GM18951 (cell line): ENCODE data around the gene CRISP3.

Source experiments
- POLR2A ChIP-seq: IDR thresholded peaks from 4 replicates; pipeline ENCODE4 v1.6.1; 2011; ENCODE audit warnings: mild to moderate bottlenecking; ENCODE audit not compliant: insufficient read length, insufficient read depth; ENCODE audit errors: extremely low read depth
- in situ Hi-C: fragments of 300-500 bp; cut with MboI; formaldehyde crosslinking; loops from one replicate; pipeline ENCODE4 v1.12.0; 2022; ENCODE audit warnings: low sequenced_read_pairs, mixed read lengths, inconsistent platforms; ENCODE audit not compliant: unreplicated experiment

Gene CRISP3, protein sequence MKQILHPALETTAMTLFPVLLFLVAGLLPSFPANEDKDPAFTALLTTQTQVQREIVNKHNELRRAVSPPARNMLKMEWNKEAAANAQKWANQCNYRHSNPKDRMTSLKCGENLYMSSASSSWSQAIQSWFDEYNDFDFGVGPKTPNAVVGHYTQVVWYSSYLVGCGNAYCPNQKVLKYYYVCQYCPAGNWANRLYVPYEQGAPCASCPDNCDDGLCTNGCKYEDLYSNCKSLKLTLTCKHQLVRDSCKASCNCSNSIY

DNA sequence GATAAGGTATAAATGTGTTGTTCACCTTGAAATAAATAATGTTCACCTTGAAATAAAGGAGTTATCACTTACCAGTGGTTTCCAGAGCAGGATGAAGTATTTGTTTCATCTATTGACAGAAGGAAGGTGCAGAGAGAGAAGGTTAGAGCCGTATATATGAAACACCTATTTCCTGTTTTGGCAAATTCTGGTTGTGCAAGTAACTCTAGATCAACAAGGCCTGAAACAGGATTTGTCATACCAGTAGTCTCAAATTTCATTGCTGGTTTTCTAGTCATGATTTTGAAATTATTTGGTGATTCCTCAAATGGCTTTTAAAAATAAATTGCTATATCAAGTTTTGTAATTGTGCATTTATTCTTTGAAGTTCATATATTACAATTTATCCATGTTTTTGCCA is at the start of gene CRISP3:
Gene CRISP3, minus strand, starts transcription at position 130 of the 400 bp plus-strand sequence. Its CDS starts 21 bp downstream, at position 109.
- TF ChIP-seq POLR2A: no peak
- in situ Hi-C loops: loop anchor here (10.0 kb wide), 1 partner anchor 91 kb away; no protein-coding TSS in a partner anchor

DNA sequence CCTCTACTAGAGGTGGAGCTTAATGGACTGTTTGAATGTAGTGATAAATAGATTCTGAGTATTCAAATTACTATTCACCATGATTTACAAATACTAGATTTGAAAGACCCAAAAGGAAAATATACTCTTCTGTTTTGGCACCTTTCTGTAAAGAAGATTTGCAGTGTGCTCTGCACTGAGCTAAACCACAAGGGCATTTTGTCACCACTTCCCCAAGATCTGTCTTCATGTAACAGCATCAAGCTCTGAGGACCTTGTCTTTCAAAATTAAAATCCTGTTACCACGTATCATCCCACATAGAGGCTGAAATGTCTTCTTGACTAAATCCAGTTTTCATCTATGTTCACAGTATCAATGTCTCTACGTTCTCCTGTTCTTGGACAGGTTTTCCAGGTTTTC is 46.2 kb upstream of the CRISP3 start:
- TF ChIP-seq POLR2A: no peak
- in situ Hi-C loops: no loop called here

DNA sequence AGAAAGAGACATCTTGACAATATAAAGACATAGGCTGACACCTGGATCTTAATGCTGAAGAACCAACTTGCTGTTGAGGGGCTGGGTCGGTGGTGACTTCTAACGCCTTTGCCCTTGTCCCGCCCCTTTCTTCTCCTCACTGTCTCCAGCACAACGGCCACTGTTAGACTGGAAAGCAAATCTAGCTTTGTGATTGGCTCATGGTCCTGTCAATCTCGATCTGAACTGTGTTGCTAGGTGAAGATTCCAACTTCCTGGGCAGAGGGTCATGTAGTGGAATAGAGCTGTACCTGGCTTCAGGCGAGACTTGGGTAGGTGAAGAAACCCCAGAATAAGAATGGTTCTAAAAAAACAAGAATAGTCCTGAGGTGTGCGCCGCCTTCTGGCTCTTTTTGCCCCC is 43.0 kb upstream of the CRISP3 start, which contains the start of gene PGK2:
Gene PGK2, minus strand, starts transcription at position 110 of the 400 bp plus-strand sequence. Its CDS starts 98 bp downstream, at position 12.
- in situ Hi-C loops: no loop called here
- no peak for TF ChIP-seq POLR2A

DNA sequence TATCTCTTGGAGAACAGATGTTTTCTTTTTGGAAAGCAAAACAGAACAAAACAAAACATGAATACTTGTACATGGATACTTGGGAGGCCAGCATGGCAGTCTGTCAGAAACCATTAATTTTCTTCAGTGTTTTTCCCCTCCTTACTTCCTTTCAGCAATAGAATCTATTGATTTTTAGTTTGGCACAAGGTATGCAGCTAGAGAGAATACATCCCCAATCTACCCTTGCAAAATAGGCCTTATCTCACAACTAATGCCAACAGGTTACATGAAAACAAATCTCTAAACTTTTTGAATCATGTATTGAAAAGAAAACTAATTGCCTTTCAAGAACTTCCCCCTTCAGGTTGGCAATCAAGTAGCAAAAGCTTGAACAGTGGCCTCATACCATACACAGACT is 40.1 kb upstream of the CRISP3 start:
- in situ Hi-C loops: no loop called here

DNA sequence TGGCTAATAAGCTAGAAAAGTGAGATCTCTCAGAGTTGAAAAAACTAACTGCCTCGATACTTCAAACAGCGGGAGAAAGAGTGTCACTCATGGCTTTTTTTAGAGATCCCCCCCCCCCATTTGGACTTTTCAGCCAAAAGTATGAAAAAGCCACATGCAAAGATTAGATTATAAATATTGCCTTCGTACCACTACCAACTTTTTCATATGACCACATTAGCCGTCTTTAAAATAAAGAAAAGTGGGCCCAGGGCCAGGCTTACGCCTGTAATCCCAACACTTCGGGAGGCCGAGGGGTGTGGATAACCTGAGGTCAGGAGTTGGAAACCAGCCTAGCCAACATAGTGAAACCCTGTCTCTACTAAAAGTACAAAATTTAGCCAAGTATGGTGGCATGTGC is 38.5 kb upstream of the CRISP3 start:
- TF ChIP-seq POLR2A: no peak
- in situ Hi-C loops: no loop called here

More for the DNA sequence above, 40.1 kb upstream of the CRISP3 start:
- no peak for TF ChIP-seq POLR2A

DNA sequence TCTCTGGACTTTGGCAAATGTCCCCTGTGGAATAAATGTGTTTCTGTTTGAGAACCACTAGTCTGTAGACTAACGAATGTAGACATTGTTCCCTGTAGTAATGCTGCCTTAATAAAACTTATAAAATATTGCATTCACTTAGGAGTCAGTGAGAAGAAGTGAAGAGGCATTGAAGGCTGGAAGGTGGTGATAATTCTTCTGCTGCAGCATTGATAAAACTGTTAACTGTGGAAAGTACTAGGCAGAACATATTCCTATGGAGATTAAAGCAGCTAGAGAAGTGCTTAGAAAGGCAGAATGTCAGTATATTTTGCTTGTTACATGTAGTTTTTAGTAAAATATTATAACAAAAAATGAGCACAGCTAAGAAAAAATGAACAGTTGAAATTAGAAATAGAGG is 38.1 kb upstream of the CRISP3 start:
- TF ChIP-seq POLR2A: no peak
- in situ Hi-C loops: no loop called here

DNA sequence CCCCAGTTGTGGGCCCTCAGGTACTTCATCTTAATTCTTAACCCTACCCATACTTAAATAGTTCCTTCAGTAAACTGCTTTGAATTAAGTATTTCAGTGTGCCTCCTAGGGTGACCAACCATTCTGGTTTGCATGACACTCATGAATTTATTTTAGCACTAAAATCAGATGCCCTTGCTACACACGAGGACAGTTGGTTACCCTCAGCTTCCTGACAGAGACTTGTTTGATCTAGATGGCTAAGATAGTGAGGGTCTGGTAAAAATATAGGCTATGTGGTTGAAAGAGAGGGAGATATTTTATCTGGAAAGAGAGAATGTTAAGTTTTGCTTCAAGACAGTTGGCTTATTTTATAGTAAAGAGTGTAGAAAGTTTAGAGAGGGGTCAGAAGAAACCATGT is 32.3 kb upstream of the CRISP3 start:
- in situ Hi-C loops: no loop called here
- TF ChIP-seq POLR2A: no peak

DNA sequence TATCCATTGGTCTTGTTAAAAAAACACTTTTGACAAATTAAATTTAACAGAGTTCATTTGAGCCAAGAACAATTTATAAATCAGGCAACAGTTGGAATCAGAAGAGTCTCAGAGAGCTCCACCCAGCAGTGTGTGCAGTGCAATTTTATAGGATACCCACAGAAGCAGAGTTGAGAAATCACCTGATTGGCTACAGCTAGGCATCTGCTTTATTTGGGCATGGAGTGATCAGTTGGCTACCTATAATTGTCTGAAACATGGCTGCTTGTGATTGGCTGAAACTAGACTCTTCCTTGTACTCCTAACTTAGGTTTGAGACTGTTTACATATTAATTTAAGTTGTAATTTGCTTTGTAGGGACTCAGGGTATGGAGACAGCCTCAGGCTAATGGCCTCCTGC is 30.9 kb upstream of the CRISP3 start:
- in situ Hi-C loops: no loop called here
- no peak for TF ChIP-seq POLR2A

DNA sequence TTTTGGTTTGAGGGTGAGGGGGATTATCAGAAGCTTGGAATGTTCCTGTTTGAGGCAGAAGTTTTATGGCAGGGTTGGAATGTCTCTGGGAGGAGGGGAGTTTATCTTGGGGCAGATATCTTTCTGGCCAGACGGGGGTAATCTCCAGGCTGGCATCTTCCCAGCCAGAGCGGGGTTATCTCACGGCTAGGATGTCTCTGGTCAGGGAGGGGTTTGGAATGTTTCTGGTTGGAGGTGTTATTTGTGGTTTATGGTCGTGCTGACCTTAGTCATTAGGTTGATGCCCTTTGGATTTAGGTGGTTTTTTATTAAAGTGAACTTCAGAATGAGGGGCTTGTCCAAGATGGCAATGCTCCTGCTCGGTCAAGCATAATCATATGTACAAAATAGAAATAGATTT is 28.1 kb upstream of the CRISP3 start:
- TF ChIP-seq POLR2A: no peak
- in situ Hi-C loops: no loop called here

DNA sequence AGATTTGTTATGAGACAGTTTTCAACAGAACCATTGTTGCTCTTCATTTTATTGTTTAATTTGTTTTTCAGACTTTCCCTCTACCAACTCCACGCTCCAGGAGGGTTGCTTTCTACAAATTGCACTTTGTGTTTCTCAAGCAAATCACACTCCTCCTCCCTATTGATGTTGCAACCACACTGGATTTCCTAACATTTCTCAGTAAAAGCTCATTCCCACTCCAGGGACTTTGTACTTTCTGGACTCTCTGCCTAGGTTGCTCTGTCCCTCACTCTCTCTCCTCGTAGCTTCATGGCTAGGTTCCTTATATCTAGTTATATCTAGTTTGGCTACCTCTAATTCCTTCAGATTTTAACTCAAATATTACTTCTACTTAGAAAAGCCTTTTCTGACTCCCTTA is 22.6 kb upstream of the CRISP3 start:
- TF ChIP-seq POLR2A: no peak

DNA sequence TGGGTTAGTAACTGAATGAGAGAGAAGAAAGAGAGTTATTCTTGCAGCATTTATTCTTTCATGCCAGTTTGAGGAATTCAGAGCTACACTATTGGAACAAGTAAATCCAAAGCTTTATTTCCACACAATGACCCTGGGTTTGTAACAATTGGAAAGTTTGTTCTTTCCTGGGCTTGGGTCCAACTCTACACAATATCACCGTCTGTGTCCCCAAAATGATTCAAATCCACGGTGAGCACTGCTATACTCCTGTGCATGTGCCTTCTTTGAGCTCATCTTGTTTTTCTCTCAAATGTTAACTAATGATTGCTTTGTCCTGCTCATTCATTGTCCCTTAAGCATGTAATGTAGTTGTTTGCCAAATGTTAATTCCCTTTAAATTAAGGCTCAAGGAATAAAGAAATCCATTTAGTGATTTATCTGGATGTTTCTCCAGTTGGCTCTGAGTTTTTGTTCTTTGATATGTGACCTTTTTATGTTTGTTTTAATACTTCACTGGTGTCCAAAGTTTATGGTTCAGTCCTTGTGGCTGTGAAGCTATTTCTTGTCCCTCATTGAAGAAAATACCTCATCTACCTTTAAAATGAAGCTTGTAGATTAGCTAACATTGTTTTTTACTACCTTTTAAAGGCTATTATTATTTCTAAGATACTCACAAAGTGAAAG is 20.5 kb upstream of the CRISP3 start:
- in situ Hi-C loops: no loop called here
- no peak for TF ChIP-seq POLR2A

More for the DNA sequence above, 22.6 kb upstream of the CRISP3 start:
- in situ Hi-C loops: no loop called here

DNA sequence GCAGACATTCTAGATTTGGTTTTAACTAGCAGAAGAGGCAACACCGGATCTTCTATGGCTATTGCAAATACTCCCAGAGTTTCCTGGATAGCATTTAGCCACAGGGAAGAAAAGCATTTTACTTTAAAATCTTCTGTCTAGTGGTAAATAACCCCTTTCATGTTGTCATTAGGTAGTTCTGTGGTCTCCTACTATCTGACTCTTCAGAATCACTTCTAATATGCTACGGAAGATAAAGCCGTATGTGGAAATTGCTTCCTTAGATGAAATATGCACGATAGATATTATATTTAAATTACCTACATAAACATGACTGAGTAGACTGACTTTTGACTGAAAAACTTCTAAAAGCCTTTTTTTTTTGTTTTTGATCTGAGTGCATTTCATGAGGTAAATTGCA is 759 bp downstream of the CRISP3 start:
- in situ Hi-C loops: loop anchor here (10.0 kb wide), 1 partner anchor 91 kb away; no protein-coding TSS in a partner anchor
- TF ChIP-seq POLR2A: no peak

DNA sequence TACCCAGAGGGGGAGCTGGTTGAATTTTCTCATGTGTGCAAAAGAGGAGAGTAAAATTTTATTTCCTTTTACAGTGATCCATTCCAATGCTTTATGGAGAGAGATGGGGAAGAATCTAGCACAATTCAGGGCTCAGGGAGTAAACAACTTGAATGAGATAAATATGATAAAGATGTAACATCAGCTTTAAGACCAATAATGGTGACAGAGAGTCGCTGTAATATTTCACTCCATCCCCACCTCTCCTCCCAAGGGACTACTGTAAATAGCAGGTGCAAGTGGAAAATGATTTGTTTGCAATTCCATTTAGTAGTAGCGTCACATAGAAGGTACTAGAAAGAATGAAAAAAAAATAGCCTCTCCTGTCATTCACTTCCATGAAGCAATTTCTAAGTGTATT is 4.8 kb downstream of the CRISP3 start:
- in situ Hi-C loops: loop anchor here (10.0 kb wide), 1 partner anchor 1475 kb away; no protein-coding TSS in a partner anchor
- no peak for TF ChIP-seq POLR2A

DNA sequence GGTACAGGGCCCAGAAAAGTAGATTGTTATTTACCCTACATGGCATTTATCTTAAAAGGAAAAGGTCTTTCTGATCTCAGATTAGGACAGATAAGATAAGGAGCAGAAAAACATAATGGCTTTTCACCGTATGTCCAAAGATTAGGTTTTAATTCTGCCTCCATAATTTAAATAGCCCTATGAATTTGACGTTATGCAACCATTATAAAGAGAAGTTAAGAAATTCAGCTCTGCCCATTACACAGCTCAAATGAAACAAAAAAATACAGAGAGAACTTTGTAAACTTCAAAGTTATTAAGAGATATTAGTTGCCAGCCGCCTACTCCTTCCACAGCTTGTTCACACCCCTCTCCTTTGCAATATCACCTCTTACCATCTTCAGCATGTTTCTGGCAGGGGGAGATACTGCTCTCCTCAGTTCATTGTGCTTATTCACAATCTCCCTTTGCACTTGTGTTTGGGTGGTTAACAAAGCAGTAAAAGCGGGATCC is 8.1 kb downstream of the CRISP3 start:
- TF ChIP-seq POLR2A: no peak
- in situ Hi-C loops: loop anchor here (10.0 kb wide), 1 partner anchor 1471 kb away; no protein-coding TSS in a partner anchor
